WTC11 (cell line): ENCODE measurements around the gene TMEM120A.
"Not testable (repeated sequence)": the region's sequence is repeated elsewhere in the genome, so short reads cannot be mapped to it uniquely, and the experiment has no call there.

Source experiments
- ATF2 ChIP-seq: sonication (generic); formaldehyde crosslinking; IDR thresholded peaks from 2 replicates; pipeline ENCODE4 v1.8.1; 2022; ENCODE audit warnings: low read depth, missing genetic modification reagents, borderline replicate concordance
- CTCF ChIP-seq: fragments of 200-600 bp; IDR thresholded peaks from 2 replicates; pipeline ENCODE4 v1.8.0; 2022; ENCODE audit warnings: antibody characterized with exemption
- NFYB ChIP-seq: sonication (generic); formaldehyde crosslinking; conservative IDR thresholded peaks from 2 replicates; pipeline ENCODE4 v1.8.0; 2022; ENCODE audit warnings: low read depth, missing genetic modification reagents

- not testable (repeated sequence) for TF ChIP-seq ATF2; NFYB (CRISPR knock-in tag); CTCF
These were observed 24.1 kb upstream of the TMEM120A start for GRCh38 chr7:76018520-76018919.
